Mesendoderm (in vitro differentiated cells): Measurements from ENCODE around the gene LSM3.
A peak's percentile ranks its signal among the peaks of the same experiment; 100 is the strongest.

Experiments
- DNase-seq: peaks from one replicate; pipeline ENCODE4 v3.0.0; 2013
- H2AK5ac ChIP-seq: 2 replicates; pipeline ENCODE4 v1.6.1; 2013; ENCODE audit warnings: low read length, inconsistent platforms
- H2BK120ac ChIP-seq: 2 replicates; pipeline ENCODE4 v1.6.1; 2013; ENCODE audit warnings: low read depth, mild to moderate bottlenecking, low read length, moderate library complexity, mixed read lengths
- H2BK15ac ChIP-seq: replicated peaks from 2 replicates; pipeline ENCODE4 v1.6.1; 2013; ENCODE audit warnings: low read depth, mild to moderate bottlenecking, moderate library complexity
- H2BK5ac ChIP-seq: 2 replicates; pipeline ENCODE4 v1.6.1; 2013; ENCODE audit warnings: low read length, inconsistent platforms
- H3K18ac ChIP-seq: 2 replicates; pipeline ENCODE4 v1.6.1; 2013; ENCODE audit warnings: mild to moderate bottlenecking, low read length, mixed read lengths
- H3K23ac ChIP-seq: one replicate; pipeline ENCODE4 v1.6.1; 2013; ENCODE audit warnings: low read length
- H3K27ac ChIP-seq: 2 replicates; pipeline ENCODE4 v1.5.1; 2013; ENCODE audit warnings: low read depth, mild to moderate bottlenecking, inconsistent platforms, low read length, moderate library complexity
- H3K27me3 ChIP-seq: 2 replicates; pipeline ENCODE4 v1.6.1; 2013; ENCODE audit warnings: low read length, control low read depth, mild to moderate bottlenecking, inconsistent platforms; ENCODE audit not compliant: insufficient read depth, poor library complexity
- H3K36me3 ChIP-seq: 2 replicates; pipeline ENCODE4 v1.6.1; 2013; ENCODE audit warnings: low read length, inconsistent platforms; ENCODE audit not compliant: control insufficient read depth, insufficient read depth
- H3K4ac ChIP-seq: one replicate; pipeline ENCODE4 v1.6.1; 2013; ENCODE audit warnings: low read depth, mild to moderate bottlenecking, low read length, moderate library complexity
- H3K4me1 ChIP-seq: 2 replicates; pipeline ENCODE4 v1.6.1; 2013; ENCODE audit warnings: low read depth, low read length, inconsistent platforms; ENCODE audit not compliant: control insufficient read depth
- H3K4me2 ChIP-seq: 2 replicates; pipeline ENCODE4 v1.6.1; 2013; ENCODE audit warnings: low read length
- H3K4me3 ChIP-seq: 2 replicates; pipeline ENCODE4 v1.5.1; 2013; ENCODE audit warnings: mild to moderate bottlenecking, low read length
- H3K56ac ChIP-seq: one replicate; pipeline ENCODE4 v1.6.1; 2013; ENCODE audit warnings: low read length
- H3K79me1 ChIP-seq: 2 replicates; pipeline ENCODE4 v1.6.1; 2013; ENCODE audit warnings: low read length, inconsistent platforms
- H3K79me2 ChIP-seq: 2 replicates; pipeline ENCODE4 v1.6.1; 2013; ENCODE audit warnings: mild to moderate bottlenecking, low read length; ENCODE audit not compliant: control insufficient read depth, insufficient read depth
- H3K9ac ChIP-seq: 2 replicates; pipeline ENCODE4 v1.6.1; 2013; ENCODE audit warnings: low read length, inconsistent platforms
- H4K5ac ChIP-seq: one replicate; pipeline ENCODE4 v1.6.1; 2013; ENCODE audit warnings: low read length
- H4K8ac ChIP-seq: one replicate; pipeline ENCODE4 v1.6.1; 2013; ENCODE audit warnings: low read depth, mild to moderate bottlenecking, control low read depth, low read length, moderate library complexity
- WGBS: extraction: QIAGEN DNeasy Blood & Tissue Kit; methylation state at CpG from one replicate; pipeline ENCODE4 v1.1.7; 2013; ENCODE audit warnings: low lambda C conversion rate, missing lambda C conversion rate; ENCODE audit not compliant: insufficient coverage; ENCODE audit errors: extremely low coverage; 5-methylcytosine and 5-hydroxymethylcytosine counted together

Gene LSM3

DNA sequence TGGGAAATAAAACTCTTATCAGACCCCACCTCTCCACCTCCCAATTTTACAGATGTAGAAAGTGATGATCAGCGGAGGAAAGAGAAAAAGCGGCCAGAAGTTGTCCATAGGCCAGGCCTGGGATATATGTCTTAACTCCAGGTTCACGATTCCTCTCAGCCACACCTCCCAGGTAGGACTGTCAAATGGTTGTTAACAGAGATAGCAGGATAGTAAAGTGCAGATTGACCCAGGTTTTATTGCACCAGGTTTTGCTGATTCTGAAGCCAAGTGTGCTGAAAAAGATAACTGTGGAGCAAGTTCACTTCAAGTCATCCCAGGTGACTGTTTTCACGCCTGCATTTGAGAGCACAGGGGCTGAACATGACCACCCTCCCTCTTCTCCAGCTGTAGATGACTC lies 36.1 kb downstream of the LSM3 start:
- H3K27ac ChIP-seq, result no peak overlapping the region
- H3K9ac ChIP-seq, result no peak overlapping the region
- no peak for DNase-seq
- no peak overlapping the region for H3K4me2 ChIP-seq
- no peak overlapping the region for H3K4ac ChIP-seq
- no peaks in the 10 kb centered on the region for H3K27me3 ChIP-seq
- no peak overlapping the region for H2AK5ac ChIP-seq
- H2BK120ac ChIP-seq, result no peak overlapping the region
- no peaks in the 10 kb centered on the region for H3K79me2 ChIP-seq
- H3K4me3 ChIP-seq, result no peak overlapping the region
- no peak overlapping the region for H4K5ac ChIP-seq
- no peak overlapping the region for H4K8ac ChIP-seq
- no peaks in the 10 kb centered on the region for H3K79me1 ChIP-seq
- no peak overlapping the region for H3K56ac ChIP-seq
- H3K36me3 ChIP-seq, result no peaks in the 10 kb centered on the region
- no peak overlapping the region for H3K18ac ChIP-seq
- no peak overlapping the region for H2BK15ac ChIP-seq
- no peak overlapping the region for H2BK5ac ChIP-seq
- H3K23ac ChIP-seq, result no peak overlapping the region
- WGBS, result no CpG with 5 or more reads among the region's 4 CpGs
- no peaks in the 10 kb centered on the region for H3K4me1 ChIP-seq

DNA sequence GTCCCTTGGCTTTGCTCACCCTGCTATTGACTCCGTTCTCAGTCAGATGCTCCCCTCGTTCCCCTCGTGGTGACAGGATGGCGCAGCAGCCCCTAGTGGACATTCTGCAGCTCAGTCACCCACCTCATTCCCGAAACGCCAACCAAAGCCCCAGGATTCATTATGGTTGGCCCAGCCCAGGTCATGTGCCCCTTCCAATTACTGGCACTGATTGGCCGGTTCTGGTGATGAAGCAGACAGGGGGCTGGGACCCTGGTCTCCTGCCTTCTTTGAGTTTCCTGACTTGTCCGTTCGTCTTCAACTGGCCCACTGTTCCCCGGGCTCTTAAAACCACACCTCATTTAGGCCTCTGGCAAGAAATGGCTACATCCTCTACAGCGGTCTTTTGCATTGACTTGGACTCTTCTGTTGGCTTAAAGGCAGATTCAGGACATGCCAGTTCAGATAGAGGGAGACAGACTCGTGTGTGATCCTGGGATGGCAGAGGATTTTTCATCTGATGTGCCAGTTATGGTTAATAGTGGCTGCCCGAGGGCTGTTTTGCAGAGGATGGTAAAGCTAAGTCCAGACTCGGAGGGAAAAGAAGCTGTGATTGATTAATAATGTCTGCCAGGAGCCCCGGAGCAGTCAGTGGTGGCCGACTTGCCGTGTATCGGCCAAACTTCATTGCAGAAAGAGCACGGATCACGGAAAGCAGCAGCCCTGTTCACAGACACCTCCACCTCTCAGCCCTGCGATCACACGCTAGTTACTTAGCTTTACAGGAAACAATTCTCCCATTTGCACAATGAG lies 37.8 kb downstream of the LSM3 start:
- no peak overlapping the region for H2AK5ac ChIP-seq
- H3K56ac ChIP-seq, result peak overlapping the region; percentile 81
- H2BK120ac ChIP-seq, result no peak overlapping the region
- H3K4me1 ChIP-seq, result no peaks in the 10 kb centered on the region
- H2BK15ac ChIP-seq, result no peak overlapping the region
- WGBS, result no CpG with 5 or more reads among the region's 22 CpGs
- H3K27me3 ChIP-seq, result no peaks in the 10 kb centered on the region
- peak; percentile 99 for DNase-seq
- H3K79me1 ChIP-seq, result no peaks in the 10 kb centered on the region
- peak overlapping the region; percentile 60 for H3K27ac ChIP-seq
- H3K4me3 ChIP-seq, result peak overlapping the region; percentile 44
- H3K4ac ChIP-seq, result no peak overlapping the region
- no peaks in the 10 kb centered on the region for H3K79me2 ChIP-seq
- H4K8ac ChIP-seq, result no peak overlapping the region
- peak overlapping the region; percentile 66 for H3K9ac ChIP-seq
- H4K5ac ChIP-seq, result peak overlapping the region; percentile 23
- no peak overlapping the region for H3K18ac ChIP-seq
- H2BK5ac ChIP-seq, result peak overlapping the region; percentile 17
- H3K23ac ChIP-seq, result no peak overlapping the region
- no peaks in the 10 kb centered on the region for H3K36me3 ChIP-seq
- H3K4me2 ChIP-seq, result peak overlapping the region; percentile 92

DNA sequence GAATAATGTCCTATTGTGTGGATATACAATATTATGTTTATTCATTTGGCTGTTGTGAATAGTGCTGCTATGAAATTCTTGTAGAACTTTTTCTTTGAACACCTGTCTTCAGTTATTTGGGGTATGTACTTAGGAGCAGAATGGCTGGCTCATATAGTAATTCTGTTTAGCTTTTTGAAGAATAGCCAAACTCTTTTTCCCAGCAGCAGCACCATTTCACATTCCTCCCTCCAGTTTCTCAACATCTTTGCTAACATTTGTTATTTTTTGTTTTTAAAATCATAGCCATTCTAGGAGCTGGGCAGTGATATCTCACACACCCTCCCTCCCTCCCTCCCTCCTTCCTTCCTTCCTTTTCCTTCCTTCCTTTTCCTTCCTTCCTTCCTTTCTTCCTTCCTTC lies 39.7 kb downstream of the LSM3 start:
- no peaks in the 10 kb centered on the region for H3K36me3 ChIP-seq
- no peak for DNase-seq

DNA sequence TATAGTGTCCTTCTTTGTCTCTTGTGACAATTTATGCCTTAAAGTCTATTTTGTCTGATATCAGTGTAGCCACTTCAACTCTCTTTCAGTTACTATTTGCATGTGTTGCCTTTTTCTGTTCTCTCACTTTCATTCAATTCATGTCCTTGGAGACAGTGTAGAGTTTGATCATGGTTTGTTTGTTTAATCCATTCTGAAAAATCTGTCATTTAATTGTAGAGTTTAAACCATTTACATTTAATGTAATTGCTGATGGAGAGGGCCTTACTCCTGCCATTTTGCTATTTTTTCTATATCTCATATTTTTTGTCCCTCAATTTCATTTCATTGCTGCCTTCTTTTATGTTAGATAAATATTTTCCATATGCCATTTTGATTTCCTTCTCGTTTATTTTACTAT lies 42.3 kb downstream of the LSM3 start:
- no peak overlapping the region for H3K18ac ChIP-seq
- H2BK15ac ChIP-seq, result no peak overlapping the region
- H4K8ac ChIP-seq, result no peak overlapping the region
- no peak overlapping the region for H2BK5ac ChIP-seq
- H3K4me1 ChIP-seq, result no peaks in the 10 kb centered on the region
- no peak overlapping the region for H3K23ac ChIP-seq
- H3K4ac ChIP-seq, result no peak overlapping the region
- no peaks in the 10 kb centered on the region for H3K27me3 ChIP-seq
- H3K79me2 ChIP-seq, result no peaks in the 10 kb centered on the region
- no peaks in the 10 kb centered on the region for H3K79me1 ChIP-seq
- no peak overlapping the region for H3K56ac ChIP-seq
- WGBS, result no CpG with 5 or more reads among the region's 1 CpG
- no peak overlapping the region for H3K27ac ChIP-seq
- H2AK5ac ChIP-seq, result no peak overlapping the region
- no peak overlapping the region for H3K4me2 ChIP-seq
- H3K4me3 ChIP-seq, result no peak overlapping the region
- H3K36me3 ChIP-seq, result no peaks in the 10 kb centered on the region
- no peak overlapping the region for H3K9ac ChIP-seq
- no peak overlapping the region for H2BK120ac ChIP-seq
- no peak for DNase-seq
- H4K5ac ChIP-seq, result no peak overlapping the region

More for the DNA sequence above, 39.7 kb downstream of the LSM3 start:
- no peak overlapping the region for H2BK5ac ChIP-seq
- H3K56ac ChIP-seq, result no peak overlapping the region
- H3K4ac ChIP-seq, result no peak overlapping the region
- H3K4me1 ChIP-seq, result no peaks in the 10 kb centered on the region
- H2AK5ac ChIP-seq, result no peak overlapping the region
- H3K9ac ChIP-seq, result no peak overlapping the region
- H3K18ac ChIP-seq, result no peak overlapping the region
- no peak overlapping the region for H3K23ac ChIP-seq
- H3K27ac ChIP-seq, result no peak overlapping the region
- H3K79me1 ChIP-seq, result no peaks in the 10 kb centered on the region
- H4K5ac ChIP-seq, result no peak overlapping the region
- H3K4me3 ChIP-seq, result no peak overlapping the region
- H2BK120ac ChIP-seq, result no peak overlapping the region
- H3K27me3 ChIP-seq, result no peaks in the 10 kb centered on the region
- H2BK15ac ChIP-seq, result no peak overlapping the region
- H4K8ac ChIP-seq, result no peak overlapping the region
- H3K79me2 ChIP-seq, result no peaks in the 10 kb centered on the region
- H3K4me2 ChIP-seq, result no peak overlapping the region

DNA sequence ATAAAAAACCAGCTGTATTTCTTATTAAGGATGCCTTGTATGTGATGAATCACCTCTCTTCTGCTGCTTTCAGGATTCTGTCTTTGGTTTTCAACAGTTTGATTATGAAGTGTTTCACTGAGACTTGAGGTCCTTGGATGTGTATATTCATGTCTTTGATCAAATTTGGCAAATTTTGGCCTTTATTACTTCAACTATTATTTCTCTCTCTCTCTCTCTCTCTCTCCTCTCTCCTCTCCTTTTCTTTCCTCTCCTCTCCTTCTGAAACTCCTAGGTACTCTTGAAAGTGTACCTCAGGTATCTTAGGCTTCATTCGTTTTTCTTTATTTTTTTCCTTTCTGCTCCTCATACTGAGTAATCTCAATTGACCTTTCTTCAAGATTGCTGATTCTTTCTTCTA lies 43.3 kb downstream of the LSM3 start:
- H3K18ac ChIP-seq, result no peak overlapping the region
- no peak overlapping the region for H2BK120ac ChIP-seq
- no peak overlapping the region for H4K5ac ChIP-seq
- WGBS, result no CpG with 5 or more reads among the region's 1 CpG
- no peak overlapping the region for H3K23ac ChIP-seq
- H3K36me3 ChIP-seq, result no peaks in the 10 kb centered on the region
- H3K4ac ChIP-seq, result no peak overlapping the region
- H3K56ac ChIP-seq, result no peak overlapping the region
- H3K9ac ChIP-seq, result no peak overlapping the region
- no peak overlapping the region for H2BK5ac ChIP-seq
- H3K4me1 ChIP-seq, result no peaks in the 10 kb centered on the region
- no peak overlapping the region for H3K4me3 ChIP-seq
- DNase-seq, result no peak
- H3K27ac ChIP-seq, result no peak overlapping the region
- H2BK15ac ChIP-seq, result no peak overlapping the region
- H3K79me1 ChIP-seq, result no peaks in the 10 kb centered on the region
- H2AK5ac ChIP-seq, result no peak overlapping the region
- no peaks in the 10 kb centered on the region for H3K79me2 ChIP-seq
- no peaks in the 10 kb centered on the region for H3K27me3 ChIP-seq
- no peak overlapping the region for H4K8ac ChIP-seq
- H3K4me2 ChIP-seq, result no peak overlapping the region

DNA sequence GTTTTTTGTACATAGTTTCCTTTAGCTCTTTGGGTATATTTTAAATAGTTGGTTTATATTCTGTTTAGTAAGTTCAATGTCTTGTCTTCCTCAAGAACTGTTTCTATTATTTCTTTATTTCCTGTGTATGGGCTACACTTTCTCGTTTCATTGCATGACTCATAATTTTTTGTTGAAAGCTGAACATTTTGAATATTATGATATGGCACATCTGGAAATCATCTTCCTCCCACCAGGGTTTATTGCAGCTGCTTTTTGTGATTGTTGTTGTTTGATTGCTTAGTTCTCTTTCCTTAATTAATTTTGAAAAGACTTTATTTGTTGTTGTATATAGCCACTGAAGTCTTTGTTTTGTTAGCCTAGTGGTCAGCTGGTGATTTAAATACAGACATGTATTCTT lies 43.8 kb downstream of the LSM3 start:
- no peaks in the 10 kb centered on the region for H3K27me3 ChIP-seq

More for the DNA sequence above, 43.8 kb downstream of the LSM3 start:
- Histone ChIP-seq H2BK120ac (no peak overlapping the region), H3K56ac (no peak overlapping the region), H3K4me2 (no peak overlapping the region), H4K5ac (no peak overlapping the region), H3K36me3 (no peaks in the 10 kb centered on the region), H2AK5ac (no peak overlapping the region), H3K18ac (no peak overlapping the region), H3K79me2 (no peaks in the 10 kb centered on the region), H3K4me3 (no peak overlapping the region), H3K4me1 (no peaks in the 10 kb centered on the region), H2BK5ac (no peak overlapping the region), H3K79me1 (no peaks in the 10 kb centered on the region), H3K23ac (no peak overlapping the region), H3K9ac (no peak overlapping the region), H2BK15ac (no peak overlapping the region), H3K27ac (no peak overlapping the region), H3K4ac (no peak overlapping the region), H4K8ac (no peak overlapping the region)
- DNase-seq, result no peak
- no CpG with 5 or more reads among the region's 1 CpG for WGBS
